ENCODE measurements around the gene PIMREG.

- TF ChIP-seq REST (IDR thresholded peaks at IDR 0.05; ENCODE audit: insufficient read depth in 1 of 2, low read depth in 2 of 2, low read length in 2 of 2) (no peak), SIN3A (IDR thresholded peaks at IDR 0.05; ENCODE audit: borderline replicate concordance, insufficient read depth, low read length) (no peak), POLR2AphosphoS5 (IDR thresholded peaks at IDR 0.05; ENCODE audit: low read depth, low read length) (no peak)
Measured at GRCh38 chr17:6423931-6424330, 20.3 kb upstream of the PIMREG start.
